GM19463 (cell line): Measurements from ENCODE around the gene IMPDH2.
"Not testable (repeated sequence)": the region's sequence is repeated elsewhere in the genome, so short reads cannot be mapped to it uniquely, and the experiment has no call there.

ENCODE experiments used
- ATAC-seq: cut with Tn5 transposase; IDR thresholded peaks from one replicate; pipeline ENCODE4 v1.9.1; 2021; ENCODE audit warnings: mild to moderate bottlenecking, moderate library complexity; ENCODE audit not compliant: unreplicated experiment

IMPDH2 gene

DNA sequence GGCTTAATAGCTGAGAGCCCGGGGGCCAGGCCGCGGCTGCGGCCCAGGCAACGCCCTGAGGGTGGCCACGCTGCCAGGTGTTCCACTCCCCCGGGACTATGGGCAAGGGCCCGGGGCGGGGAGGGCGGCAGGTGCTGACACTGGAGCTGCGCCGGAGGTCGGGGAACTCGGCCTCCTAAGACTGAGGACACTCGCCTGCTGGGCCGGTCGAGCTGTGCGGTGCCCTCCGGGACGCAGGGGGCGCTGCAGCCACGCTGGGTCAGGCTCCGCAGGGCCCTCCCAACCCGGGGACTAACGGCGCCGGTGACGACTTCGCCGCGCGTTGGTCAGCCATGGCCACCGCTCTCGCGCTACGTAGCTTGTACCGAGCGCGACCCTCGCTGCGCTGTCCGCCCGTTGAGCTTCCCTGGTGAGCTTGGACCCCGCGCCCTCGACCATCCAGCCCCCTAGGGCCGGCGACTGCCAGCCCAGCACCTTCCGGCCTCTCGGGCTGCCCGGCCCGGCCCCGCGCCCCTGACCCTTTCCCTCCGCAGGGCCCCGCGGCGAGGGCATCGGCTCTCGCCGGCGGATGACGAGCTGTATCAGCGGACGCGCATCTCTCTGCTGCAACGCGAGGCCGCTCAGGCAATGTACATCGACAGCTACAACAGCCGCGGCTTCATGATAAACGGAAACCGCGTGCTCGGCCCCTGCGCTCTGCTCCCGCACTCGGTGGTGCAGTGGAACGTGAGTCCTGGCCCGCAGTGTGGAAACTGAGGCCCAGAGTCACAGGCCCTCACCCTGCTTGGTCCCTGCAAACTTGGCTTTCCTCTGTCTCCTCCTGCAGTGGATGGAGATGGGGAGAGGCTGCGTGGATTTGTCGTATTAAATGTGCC is 7.1 kb downstream of the IMPDH2 start, which contains the start of gene NDUFAF3:
Gene NDUFAF3, plus strand, starts transcription at position 309 of the 875 bp plus-strand sequence. Its CDS starts 24 bp downstream, at position 333.
- ATAC-seq: peak; percentile 58

DNA sequence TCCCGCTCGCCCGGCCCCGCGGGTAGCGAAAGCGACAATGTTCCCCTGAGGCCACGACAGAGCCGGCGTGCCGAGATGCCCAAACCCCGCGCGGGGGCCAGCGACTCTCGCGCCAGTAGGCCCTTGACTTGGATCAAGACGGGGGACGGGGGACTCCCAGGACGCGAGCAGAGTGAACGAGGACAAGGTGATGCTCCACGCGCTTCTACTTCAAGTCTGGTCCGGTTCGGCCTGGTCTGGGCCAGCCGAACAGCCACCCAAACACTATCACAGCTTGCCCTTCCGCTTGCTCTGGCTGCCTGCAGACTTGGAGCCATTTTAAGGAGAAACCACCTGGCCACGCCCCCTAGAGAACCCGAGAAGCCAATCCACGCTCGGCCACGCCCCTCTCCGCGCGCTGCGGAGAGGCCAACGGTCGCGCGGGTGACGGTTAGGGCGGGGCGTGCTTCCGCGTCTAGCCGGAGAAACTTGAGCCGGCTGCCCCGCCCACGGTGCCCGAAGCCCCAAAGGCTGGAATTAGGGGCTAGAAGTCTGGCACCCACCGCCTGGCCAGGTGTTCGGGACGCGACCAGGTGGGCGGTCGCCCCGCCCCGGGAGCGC is 7.9 kb downstream of the IMPDH2 start:
- ATAC-seq: peak; percentile 52

DNA sequence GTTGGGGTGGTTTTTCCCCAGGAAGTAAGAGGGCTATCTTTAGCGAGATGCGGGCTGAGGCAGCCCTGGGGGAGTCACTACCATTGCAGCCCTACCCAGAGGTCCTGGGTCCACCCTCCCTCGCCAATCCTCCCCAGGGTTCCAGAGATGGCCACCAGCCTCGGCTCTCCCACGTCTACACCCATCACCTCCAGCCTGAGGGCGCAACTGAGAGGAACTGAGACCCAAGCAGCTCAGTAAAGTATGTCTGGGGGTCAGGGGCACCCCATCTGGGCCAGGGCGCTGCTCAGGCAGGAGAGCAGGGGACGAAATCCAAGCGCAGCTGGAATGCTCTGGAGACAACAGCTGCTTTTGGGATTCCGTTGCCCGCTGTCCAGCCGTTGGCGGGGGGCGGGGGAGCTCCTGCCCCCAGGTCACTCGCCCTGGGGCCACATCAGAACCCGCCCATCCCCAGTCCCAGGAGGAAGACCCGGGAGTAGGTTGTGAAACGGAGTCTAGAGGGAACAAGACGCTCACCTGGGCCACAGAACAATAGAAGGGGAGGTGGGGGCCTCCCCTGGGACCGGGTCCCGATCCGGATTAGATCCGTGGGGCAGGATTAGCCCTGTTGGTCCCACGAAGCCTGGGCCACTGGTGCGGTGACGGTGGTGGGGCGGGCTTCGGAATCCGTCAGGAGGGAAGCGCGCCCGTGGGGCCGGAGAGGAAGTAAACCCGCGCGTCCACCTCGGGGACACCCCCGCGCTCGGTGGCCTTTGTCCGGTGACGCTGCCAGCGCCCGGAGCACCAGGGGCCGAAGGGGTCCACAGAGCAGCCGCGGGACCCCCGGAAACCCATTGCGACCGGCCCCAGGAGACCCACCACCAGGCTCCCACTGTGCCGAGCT is 8.6 kb downstream of the IMPDH2 start:
- no peak for ATAC-seq

DNA sequence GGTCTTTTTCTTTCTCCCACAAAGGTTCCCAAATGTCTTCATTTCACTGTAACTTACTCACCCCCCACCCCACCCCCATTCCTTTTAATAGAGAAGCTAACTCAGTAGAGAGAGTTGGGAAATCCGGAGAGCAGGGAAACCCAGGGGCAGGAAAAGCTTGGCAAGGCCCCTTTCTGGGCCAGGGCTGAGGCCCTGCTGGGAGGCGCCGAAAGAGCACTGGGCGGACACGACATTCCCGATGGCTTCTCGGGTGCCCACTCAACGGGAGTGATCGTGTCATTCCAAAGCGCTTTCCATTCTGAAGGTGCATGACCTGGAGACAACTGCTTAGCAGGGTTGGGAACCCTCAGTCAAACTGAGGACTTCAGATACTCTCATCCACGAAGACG is 9.3 kb downstream of the IMPDH2 start:
- ATAC-seq: no peak

- ATAC-seq: no peak
These were observed 10.5 kb downstream of the IMPDH2 start for GRCh38 chr3:49018707-49019006.

- ATAC-seq: no peak
These were observed 11.1 kb downstream of the IMPDH2 start, which contains the start of gene DALRD3 for GRCh38 chr3:49017971-49018706. Gene DALRD3, minus strand, starts transcription at chr3:49018580. Its CDS starts 16 bp downstream, at chr3:49018564.

GRCh38 chr3:49017229-49017970 is 11.8 kb downstream of the IMPDH2 start:
- ATAC-seq: no peak

DNA sequence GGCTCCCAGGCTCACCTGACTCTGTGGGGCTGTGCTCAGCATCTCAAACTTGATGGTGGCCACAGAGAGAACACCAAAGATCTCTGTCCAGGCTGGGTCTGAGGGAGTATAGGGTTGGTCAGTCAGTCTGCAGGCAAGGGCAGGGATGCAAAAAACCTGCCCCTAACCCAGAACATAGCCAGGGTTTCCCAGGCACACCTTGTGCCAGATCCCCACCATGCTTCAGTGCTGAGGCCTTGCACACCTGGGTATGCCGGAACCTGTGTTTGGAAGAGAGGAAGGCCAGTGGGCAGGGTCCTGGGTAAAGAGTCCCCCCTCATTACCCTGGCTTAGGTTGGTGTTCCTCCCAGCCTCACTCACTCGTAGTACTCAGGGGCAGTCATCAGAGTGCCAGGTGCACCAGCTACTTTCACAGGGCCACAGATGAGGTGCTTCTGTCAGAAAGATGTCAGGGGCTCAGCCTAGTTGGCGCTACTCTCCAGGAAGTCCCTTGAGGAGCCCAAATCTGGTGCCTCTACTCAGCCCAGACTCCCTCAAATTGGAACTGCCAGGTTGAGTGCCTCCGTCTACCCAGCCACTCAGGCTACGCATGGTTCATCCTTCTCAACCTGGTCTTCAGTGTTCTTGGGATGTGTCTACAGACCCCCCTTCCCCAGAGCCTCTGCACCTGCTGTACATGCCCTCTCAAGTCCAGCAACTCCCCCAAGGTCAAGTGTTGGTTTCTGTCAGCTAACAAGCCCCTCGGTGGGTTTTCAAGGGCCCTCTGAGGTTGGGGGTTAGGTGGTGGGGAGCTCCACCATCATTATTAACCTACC is 12.6 kb downstream of the IMPDH2 start:
- ATAC-seq: no peak

DNA sequence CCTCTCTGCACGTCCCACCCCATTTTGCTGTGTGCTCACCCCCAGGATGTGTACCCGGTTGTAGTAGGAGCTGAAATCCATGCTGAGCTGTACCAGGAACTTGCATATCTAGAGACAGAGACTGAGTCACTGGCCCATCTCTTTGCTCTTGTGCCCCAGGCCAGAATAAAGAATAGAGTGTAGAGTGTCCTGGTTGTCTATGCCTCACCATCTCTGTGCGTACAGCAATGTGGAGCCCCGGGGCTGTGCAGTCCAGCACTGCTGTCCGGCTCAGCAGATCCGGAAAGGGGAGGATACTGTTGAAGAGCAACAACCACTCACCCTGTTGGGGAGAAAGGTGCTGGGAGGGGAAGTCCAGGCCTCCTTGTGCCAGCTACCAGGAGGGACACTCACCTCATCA is 13.4 kb downstream of the IMPDH2 start:
- ATAC-seq: no peak

DNA sequence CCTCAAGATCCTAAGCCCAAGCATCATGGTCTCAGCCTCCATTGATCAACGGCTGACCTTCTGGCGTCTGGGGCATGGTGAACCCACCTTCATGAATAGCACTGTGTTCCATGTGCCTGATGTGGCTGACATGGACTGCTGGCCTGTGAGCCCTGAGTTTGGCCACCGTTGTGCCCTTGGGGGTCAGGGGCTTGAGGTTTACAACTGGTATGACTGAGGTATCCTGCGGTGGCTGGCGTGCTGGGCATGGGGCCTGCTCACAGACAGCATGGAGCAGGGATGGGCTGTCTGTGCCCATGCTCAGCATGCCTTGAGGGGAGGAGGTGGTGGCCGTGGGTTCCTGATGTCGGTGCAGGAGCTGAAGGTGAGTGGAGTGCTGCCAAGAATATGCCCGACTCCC is 14.1 kb downstream of the IMPDH2 start:
- no peak for ATAC-seq

DNA sequence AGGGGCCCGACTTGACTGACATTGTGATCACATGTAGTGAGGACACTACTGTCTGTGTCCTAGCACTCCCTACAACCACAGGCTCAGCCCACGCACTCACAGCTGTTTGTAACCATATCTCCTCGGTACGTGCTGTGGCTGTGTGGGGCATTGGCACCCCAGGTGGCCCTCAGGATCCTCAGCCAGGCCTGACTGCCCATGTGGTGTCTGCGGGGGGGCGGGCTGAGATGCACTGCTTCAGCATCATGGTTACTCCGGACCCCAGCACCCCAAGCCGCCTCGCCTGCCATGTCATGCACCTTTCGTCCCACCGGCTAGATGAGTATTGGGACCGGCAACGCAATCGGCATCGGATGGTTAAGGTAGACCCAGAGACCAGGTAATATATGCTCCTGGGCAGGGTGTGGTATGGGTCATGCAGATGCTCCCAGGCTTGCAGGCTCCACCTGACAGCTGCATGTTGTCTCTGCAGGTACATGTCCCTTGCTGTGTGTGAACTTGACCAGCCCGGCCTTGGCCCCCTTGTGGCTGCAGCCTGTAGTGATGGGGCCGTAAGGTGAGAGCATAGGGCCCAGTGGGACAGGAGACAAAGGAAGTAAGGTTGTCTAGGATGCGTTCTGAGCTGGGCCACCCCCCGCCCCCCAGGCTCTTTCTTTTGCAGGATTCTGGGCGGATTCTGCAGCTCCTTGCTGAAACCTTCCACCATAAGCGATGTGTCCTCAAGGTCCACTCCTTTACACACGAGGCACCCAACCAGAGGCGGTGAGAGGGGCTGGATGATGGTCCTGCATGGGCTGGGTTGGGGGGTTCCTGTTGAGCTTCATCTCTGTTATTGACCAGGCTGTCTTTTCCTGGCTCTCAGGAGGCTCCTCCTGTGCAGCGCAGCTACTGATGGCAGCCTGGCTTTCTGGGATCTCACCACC is 15.2 kb downstream of the IMPDH2 start:
- ATAC-seq: no peak

GRCh38 chr3:49013113-49013737 is 16.0 kb downstream of the IMPDH2 start:
- no peak for ATAC-seq

- ATAC-seq: no peak
These were observed 16.7 kb downstream of the IMPDH2 start for GRCh38 chr3:49012441-49013017.

GRCh38 chr3:49009396-49009795 is 19.8 kb downstream of the IMPDH2 start:
- ATAC-seq: no peak

- not testable (repeated sequence) for ATAC-seq
These were observed 20.6 kb downstream of the IMPDH2 start for GRCh38 chr3:49008627-49009026.

GRCh38 chr3:49007771-49008528 is 21.2 kb downstream of the IMPDH2 start:
- ATAC-seq: peak; percentile 40
